ENCODE results near the gene SH3RF1.

- no peak for TF ChIP-seq CTCF (IDR thresholded peaks at IDR 0.05 in 2 of 3, conservative IDR thresholded peaks at IDR 0.05 in 1 of 3; ENCODE audit: borderline replicate concordance in 1 of 3, insufficient read depth in 1 of 3, low read depth in 2 of 3, low read length in 2 of 3)
- no peak for TF ChIP-seq EZH2 (IDR thresholded peaks at IDR 0.05)
- TF ChIP-seq, protein P1, sequence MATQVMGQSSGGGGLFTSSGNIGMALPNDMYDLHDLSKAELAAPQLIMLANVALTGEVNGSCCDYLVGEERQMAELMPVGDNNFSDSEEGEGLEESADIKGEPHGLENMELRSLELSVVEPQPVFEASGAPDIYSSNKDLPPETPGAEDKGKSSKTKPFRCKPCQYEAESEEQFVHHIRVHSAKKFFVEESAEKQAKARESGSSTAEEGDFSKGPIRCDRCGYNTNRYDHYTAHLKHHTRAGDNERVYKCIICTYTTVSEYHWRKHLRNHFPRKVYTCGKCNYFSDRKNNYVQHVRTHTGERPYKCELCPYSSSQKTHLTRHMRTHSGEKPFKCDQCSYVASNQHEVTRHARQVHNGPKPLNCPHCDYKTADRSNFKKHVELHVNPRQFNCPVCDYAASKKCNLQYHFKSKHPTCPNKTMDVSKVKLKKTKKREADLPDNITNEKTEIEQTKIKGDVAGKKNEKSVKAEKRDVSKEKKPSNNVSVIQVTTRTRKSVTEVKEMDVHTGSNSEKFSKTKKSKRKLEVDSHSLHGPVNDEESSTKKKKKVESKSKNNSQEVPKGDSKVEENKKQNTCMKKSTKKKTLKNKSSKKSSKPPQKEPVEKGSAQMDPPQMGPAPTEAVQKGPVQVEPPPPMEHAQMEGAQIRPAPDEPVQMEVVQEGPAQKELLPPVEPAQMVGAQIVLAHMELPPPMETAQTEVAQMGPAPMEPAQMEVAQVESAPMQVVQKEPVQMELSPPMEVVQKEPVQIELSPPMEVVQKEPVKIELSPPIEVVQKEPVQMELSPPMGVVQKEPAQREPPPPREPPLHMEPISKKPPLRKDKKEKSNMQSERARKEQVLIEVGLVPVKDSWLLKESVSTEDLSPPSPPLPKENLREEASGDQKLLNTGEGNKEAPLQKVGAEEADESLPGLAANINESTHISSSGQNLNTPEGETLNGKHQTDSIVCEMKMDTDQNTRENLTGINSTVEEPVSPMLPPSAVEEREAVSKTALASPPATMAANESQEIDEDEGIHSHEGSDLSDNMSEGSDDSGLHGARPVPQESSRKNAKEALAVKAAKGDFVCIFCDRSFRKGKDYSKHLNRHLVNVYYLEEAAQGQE (IDR thresholded peaks at IDR 0.05; ENCODE audit: low read depth), result no peak
- TF ChIP-seq ZBTB33 (IDR thresholded peaks at IDR 0.05; ENCODE audit: extremely low read depth, insufficient replicate concordance, low read length), result no peak
- no peak for TF ChIP-seq ZNF274 (IDR thresholded peaks at IDR 0.05; ENCODE audit: low read depth, low read length)
- no peak for TF ChIP-seq CEBPB (IDR thresholded peaks at IDR 0.05; ENCODE audit: low read depth)
- TF ChIP-seq POLR2A (IDR thresholded peaks at IDR 0.05; ENCODE audit: borderline replicate concordance, extremely low read depth, insufficient read depth, insufficient read length), result no peak
Observed at GRCh38 chr4:169246279-169246678, 24.5 kb downstream of the SH3RF1 start.
